ENCODE measurements around the gene YOD1. TPM values are rescaled to one million over a fixed set of nuclear protein-coding genes. Genes with fewer than 3 reads are reported as not detected.

The YOD1 gene
- total RNA-seq, 2 experiments from 2014 or later = 17.9 TPM

DNA sequence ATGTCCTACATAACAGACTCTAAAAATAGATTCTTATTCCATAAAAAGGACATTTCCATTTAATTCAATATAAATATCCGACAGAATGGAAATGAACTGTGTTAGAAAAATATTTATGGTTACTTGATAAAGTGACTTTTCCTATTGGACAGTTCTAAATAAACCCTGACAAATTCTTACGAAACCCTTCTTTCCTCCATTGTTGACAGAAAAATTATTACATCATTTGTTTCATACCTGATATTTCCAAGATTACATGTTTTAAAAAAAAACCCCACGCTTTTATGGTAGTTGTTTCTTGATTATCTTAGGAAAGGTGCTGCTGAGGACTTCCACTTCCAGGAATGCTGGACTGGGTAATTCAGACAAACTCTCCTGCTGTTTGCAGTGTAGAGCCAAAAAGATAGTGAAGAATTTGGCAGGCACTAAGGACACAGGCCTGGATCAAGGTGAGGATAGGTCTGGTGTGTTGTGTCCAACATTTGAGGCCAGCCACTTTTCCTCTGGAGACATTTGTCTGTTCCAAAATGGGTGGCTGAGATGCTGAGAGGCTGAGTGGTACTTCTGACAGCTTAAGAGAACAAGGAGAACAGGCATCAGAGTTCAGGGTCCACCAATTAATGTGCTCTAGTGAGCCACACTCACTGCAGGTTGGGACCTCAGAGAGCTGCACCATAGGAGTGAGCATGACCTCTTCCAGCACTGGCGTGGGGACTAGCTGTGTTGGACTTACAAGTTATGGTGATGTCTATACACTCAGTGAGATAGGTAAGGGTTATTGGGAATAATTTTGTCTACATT is 11.4 kb downstream of the YOD1 start:
- ChIA-PET CTCF (interaction anchor here (1.4 to 1.7 kb wide), 1 partner anchor 10 kb away, joined by 4 to 7 read pairs; no protein-coding TSS in a partner anchor), POLR2A (no interaction called here)
- H3K27me3 Mint-ChIP-seq = peaks cover 7% of the 10 kb centered on the region
- no peaks in the 10 kb centered on the region for H3K9me3 ChIP-seq (ENCODE audit: control insufficient read depth in 1 of 2, insufficient read depth in 1 of 2, low read length in 2 of 2)
- no peak overlapping the region for H3K27ac Mint-ChIP-seq
- no peak overlapping the region for H3K4me3 ChIP-seq (ENCODE audit: low read length)
- no peaks in the 10 kb centered on the region for H3K9me3 Mint-ChIP-seq
- intact Hi-C loops (cut with DNase I, micrococcal nuclease) = no loop called here
- H3K36me3 Mint-ChIP-seq (ENCODE audit: low read depth) = peaks cover 7% of the 10 kb centered on the region
- H3K27me3 ChIP-seq (ENCODE audit: control insufficient read depth in 1 of 2, insufficient read depth in 2 of 2, low read length in 2 of 2) = peaks cover 0 to 7% of the 10 kb centered on the region in 2 experiments
- no peaks in the 10 kb centered on the region for H3K4me1 ChIP-seq (ENCODE audit: insufficient read depth, low read length)
- no peak for DNase-seq
- TF ChIP-seq, protein P1, sequence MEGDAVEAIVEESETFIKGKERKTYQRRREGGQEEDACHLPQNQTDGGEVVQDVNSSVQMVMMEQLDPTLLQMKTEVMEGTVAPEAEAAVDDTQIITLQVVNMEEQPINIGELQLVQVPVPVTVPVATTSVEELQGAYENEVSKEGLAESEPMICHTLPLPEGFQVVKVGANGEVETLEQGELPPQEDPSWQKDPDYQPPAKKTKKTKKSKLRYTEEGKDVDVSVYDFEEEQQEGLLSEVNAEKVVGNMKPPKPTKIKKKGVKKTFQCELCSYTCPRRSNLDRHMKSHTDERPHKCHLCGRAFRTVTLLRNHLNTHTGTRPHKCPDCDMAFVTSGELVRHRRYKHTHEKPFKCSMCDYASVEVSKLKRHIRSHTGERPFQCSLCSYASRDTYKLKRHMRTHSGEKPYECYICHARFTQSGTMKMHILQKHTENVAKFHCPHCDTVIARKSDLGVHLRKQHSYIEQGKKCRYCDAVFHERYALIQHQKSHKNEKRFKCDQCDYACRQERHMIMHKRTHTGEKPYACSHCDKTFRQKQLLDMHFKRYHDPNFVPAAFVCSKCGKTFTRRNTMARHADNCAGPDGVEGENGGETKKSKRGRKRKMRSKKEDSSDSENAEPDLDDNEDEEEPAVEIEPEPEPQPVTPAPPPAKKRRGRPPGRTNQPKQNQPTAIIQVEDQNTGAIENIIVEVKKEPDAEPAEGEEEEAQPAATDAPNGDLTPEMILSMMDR (IDR thresholded peaks at IDR 0.05) = no peak
- no peak for ATAC-seq (ENCODE audit: poor library complexity)
- no peak overlapping the region for H3K4me3 Mint-ChIP-seq
- no peaks in the 10 kb centered on the region for H3K36me3 ChIP-seq (ENCODE audit: insufficient read depth, low read length)
- H3K27ac ChIP-seq (ENCODE audit: low read depth in 1 of 2, low read length in 2 of 2) = no peak overlapping the region
- peaks cover 19% of the 10 kb centered on the region for H3K4me1 Mint-ChIP-seq (ENCODE audit: low read depth)

DNA sequence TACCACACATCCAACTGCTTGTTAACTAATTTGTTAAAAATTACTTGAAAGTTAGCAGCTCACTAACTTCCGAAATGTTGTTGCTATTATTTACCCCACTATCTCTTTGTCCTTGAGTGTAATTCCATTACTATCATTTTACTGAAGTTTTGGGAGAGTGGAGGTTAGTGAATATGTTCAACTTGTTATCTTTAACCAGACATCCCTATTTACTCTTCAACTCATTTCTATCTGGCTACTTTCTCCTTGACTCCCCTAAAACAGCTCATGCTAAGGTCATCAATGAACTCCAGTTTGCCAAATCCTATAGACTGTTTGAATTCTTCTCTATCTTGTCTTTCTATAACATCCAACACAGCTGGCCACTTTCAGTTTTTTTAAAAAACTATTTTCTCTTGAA is 14.1 kb downstream of the YOD1 start:
- ATAC-seq (ENCODE audit: poor library complexity) (no peak), DNase-seq (no peak)
- H3K27me3 Mint-ChIP-seq = peaks cover 21% of the 10 kb centered on the region
- intact Hi-C loops (cut with DNase I, micrococcal nuclease) = no loop called here
- Histone ChIP-seq H3K9me3 (ENCODE audit: control insufficient read depth in 1 of 2, insufficient read depth in 1 of 2, low read length in 2 of 2) (no peaks in the 10 kb centered on the region), H3K27ac (ENCODE audit: low read depth in 1 of 2, low read length in 2 of 2) (no peak overlapping the region), H3K4me3 (ENCODE audit: low read length) (no peak overlapping the region), H3K27me3 (ENCODE audit: control insufficient read depth in 1 of 2, insufficient read depth in 2 of 2, low read length in 2 of 2) (peaks cover 4 to 14% of the 10 kb centered on the region in 2 experiments), H3K36me3 (ENCODE audit: insufficient read depth, low read length) (no peaks in the 10 kb centered on the region), H3K4me1 (ENCODE audit: insufficient read depth, low read length) (no peaks in the 10 kb centered on the region)
- H3K9me3 Mint-ChIP-seq = no peaks in the 10 kb centered on the region
- H3K4me1 Mint-ChIP-seq (ENCODE audit: low read depth) = no peaks in the 10 kb centered on the region
- no peak overlapping the region for H3K27ac Mint-ChIP-seq
- CTCF ChIA-PET = no interaction called here
- H3K4me3 Mint-ChIP-seq = no peak overlapping the region
- TF ChIP-seq, protein P1 (IDR thresholded peaks at IDR 0.05) = no peak
- POLR2A ChIA-PET = no interaction called here
- H3K36me3 Mint-ChIP-seq (ENCODE audit: low read depth) = no peaks in the 10 kb centered on the region

DNA sequence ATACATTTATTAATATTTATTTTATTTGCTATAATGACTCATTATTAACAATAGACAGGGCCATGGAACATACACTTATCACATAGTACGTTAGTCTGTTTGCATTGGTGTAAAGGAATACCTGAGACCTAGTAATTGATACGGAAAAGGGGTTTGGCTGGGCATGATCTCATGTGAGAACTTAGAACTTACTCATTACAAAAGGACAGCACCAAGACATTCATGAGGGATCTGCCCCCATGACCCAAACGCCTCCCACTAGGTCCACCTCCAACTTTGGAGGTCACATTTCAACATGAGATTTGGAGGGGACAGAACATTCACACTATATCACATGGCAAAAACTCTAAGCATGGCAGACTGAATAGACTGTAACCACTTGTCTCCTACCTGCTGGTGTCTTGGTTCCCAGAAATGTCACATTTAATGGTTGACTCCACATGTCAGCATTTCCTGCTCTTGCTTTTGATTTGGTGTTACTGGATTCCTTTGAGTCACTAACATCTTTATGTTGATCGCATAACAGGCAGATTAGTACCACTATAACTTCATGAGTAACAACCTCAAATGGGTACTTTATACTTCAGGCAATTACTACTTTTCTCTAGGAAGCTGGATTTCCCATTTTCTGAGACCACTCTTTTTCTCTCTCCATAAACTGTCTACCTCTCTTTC is 15.0 kb downstream of the YOD1 start:
- H3K27ac Mint-ChIP-seq = no peak overlapping the region
- no peaks in the 10 kb centered on the region for H3K36me3 ChIP-seq (ENCODE audit: insufficient read depth, low read length)
- no peaks in the 10 kb centered on the region for H3K9me3 ChIP-seq (ENCODE audit: control insufficient read depth in 1 of 2, insufficient read depth in 1 of 2, low read length in 2 of 2)
- TF ChIP-seq, protein P1 (IDR thresholded peaks at IDR 0.05) = no peak
- intact Hi-C loops (cut with DNase I, micrococcal nuclease) = no loop called here
- ChIA-PET POLR2A (no interaction called here), CTCF (no interaction called here)
- no peak for ATAC-seq (ENCODE audit: poor library complexity)
- no peak overlapping the region for H3K27ac ChIP-seq (ENCODE audit: low read depth in 1 of 2, low read length in 2 of 2)
- no peak overlapping the region for H3K4me3 ChIP-seq (ENCODE audit: low read length)
- no peaks in the 10 kb centered on the region for H3K4me1 Mint-ChIP-seq (ENCODE audit: low read depth)
- DNase-seq = no peak
- H3K36me3 Mint-ChIP-seq (ENCODE audit: low read depth) = no peaks in the 10 kb centered on the region
- H3K9me3 Mint-ChIP-seq = no peaks in the 10 kb centered on the region
- no peak overlapping the region for H3K4me3 Mint-ChIP-seq
- H3K4me1 ChIP-seq (ENCODE audit: insufficient read depth, low read length) = no peaks in the 10 kb centered on the region
- H3K27me3 ChIP-seq (ENCODE audit: control insufficient read depth in 1 of 2, insufficient read depth in 2 of 2, low read length in 2 of 2) = peaks cover 4 to 18% of the 10 kb centered on the region in 2 experiments
- peaks cover 28% of the 10 kb centered on the region for H3K27me3 Mint-ChIP-seq

All from CD4-positive, alpha-beta T cell (primary cell).